MM.1S (cell line): ENCODE measurements around the gene PGS1.

Experiments
- DNase-seq: peaks from one replicate; pipeline ENCODE4 v3.0.0-alpha.2; 2015
- H2AFZ ChIP-seq: fragments of 300-600 bp; sonication (generic); 2 replicates; pipeline ENCODE4 v1.6.0; 2016; ENCODE audit warnings: antibody characterized with exemption, low read length
- H3F3A ChIP-seq: fragments of 300-600 bp; sonication (generic); 2 replicates; pipeline ENCODE4 v1.6.1; 2016; ENCODE audit warnings: mild to moderate bottlenecking, antibody characterized with exemption, low read length, moderate library complexity, mixed read lengths; ENCODE audit not compliant: insufficient read depth
- H3K27ac ChIP-seq: fragments of 300-600 bp; sonication (generic); 2 replicates; pipeline ENCODE4 v1.5.1; 2016; ENCODE audit warnings: mild to moderate bottlenecking, low read length
- H3K27me3 ChIP-seq: fragments of 300-600 bp; sonication (generic); replicated peaks from 2 replicates; pipeline ENCODE4 v1.6.0; 2016; ENCODE audit warnings: low read length; ENCODE audit not compliant: insufficient read depth
- H3K36me3 ChIP-seq: fragments of 300-600 bp; sonication (generic); replicated peaks from 2 replicates; pipeline ENCODE4 v1.6.1; 2016; ENCODE audit warnings: mild to moderate bottlenecking, low read length, mixed read lengths; ENCODE audit not compliant: insufficient read depth
- H3K4me1 ChIP-seq: fragments of 300-600 bp; sonication (generic); 2 replicates; pipeline ENCODE4 v1.6.1; 2016; ENCODE audit warnings: low read length, mixed read lengths
- H3K4me2 ChIP-seq: fragments of 300-600 bp; sonication (generic); 2 replicates; pipeline ENCODE4 v1.6.0; 2016; ENCODE audit warnings: low read depth, low read length
- H3K4me3 ChIP-seq: fragments of 300-600 bp; sonication (generic); 2 replicates; pipeline ENCODE4 v1.5.1; 2016; ENCODE audit warnings: low read length, mixed read lengths
- H3K79me2 ChIP-seq: fragments of 300-600 bp; sonication (generic); 2 replicates; pipeline ENCODE4 v1.6.1; 2016; ENCODE audit warnings: mixed run types, low read length, mixed read lengths
- H3K9ac ChIP-seq: fragments of 300-600 bp; sonication (generic); 2 replicates; pipeline ENCODE4 v1.6.1; 2016; ENCODE audit warnings: low read length, mixed read lengths
- H3K9me2 ChIP-seq: fragments of 300-600 bp; sonication (generic); replicated peaks from 2 replicates; pipeline ENCODE4 v1.6.1; 2016; ENCODE audit warnings: mild to moderate bottlenecking, low read length, mixed read lengths; ENCODE audit not compliant: insufficient read depth
- H3K9me3 ChIP-seq: fragments of 300-600 bp; sonication (generic); replicated peaks from 2 replicates; pipeline ENCODE4 v1.6.1; 2016; ENCODE audit warnings: mild to moderate bottlenecking, low read length, mixed read lengths; ENCODE audit not compliant: insufficient read depth
- H4K20me1 ChIP-seq: fragments of 300-600 bp; sonication (generic); 2 replicates; pipeline ENCODE4 v1.6.1; 2016; ENCODE audit warnings: mild to moderate bottlenecking, low read length, moderate library complexity, mixed read lengths; ENCODE audit not compliant: insufficient read depth
- CTCF ChIP-seq: fragments of 300-600 bp; sonication (generic); IDR thresholded peaks from 2 replicates; pipeline ENCODE4 v1.5.1; 2016; ENCODE audit warnings: antibody characterized with exemption, low read length, mixed read lengths
- EZH2 ChIP-seq: fragments of 300-600 bp; sonication (generic); optimal IDR thresholded peaks from 2 replicates; pipeline ENCODE3; 2017; ENCODE audit warnings: low read depth, mild to moderate bottlenecking, antibody characterized with exemption, low read length, mixed read lengths
- EZH2phosphoT487 ChIP-seq: fragments of 300-600 bp; sonication (generic); IDR thresholded peaks from 2 replicates; pipeline ENCODE4 v1.6.1; 2018; ENCODE audit warnings: antibody characterized with exemption, low read length

The PGS1 gene

GRCh38 chr17:78422872-78423588, 44.6 kb downstream of the PGS1 start:
- H2AFZ ChIP-seq, result no peak overlapping the region
- no peaks in the 10 kb centered on the region for H3K36me3 ChIP-seq
- H3K27ac ChIP-seq, result no peak overlapping the region
- H3K4me2 ChIP-seq, result no peak overlapping the region
- H3K9me3 ChIP-seq, result no peaks in the 10 kb centered on the region
- no peaks in the 10 kb centered on the region for H3K4me1 ChIP-seq
- no peak overlapping the region for H3K9ac ChIP-seq
- TF ChIP-seq EZH2 (no peak), CTCF (no peak), EZH2phosphoT487 (no peak)
- H3K27me3 ChIP-seq, result no peaks in the 10 kb centered on the region
- no peaks in the 10 kb centered on the region for H3K9me2 ChIP-seq
- no peaks in the 10 kb centered on the region for H4K20me1 ChIP-seq
- DNase-seq, result no peak
- H3K79me2 ChIP-seq, result no peaks in the 10 kb centered on the region
- H3K4me3 ChIP-seq, result no peak overlapping the region
- no peaks in the 10 kb centered on the region for H3F3A ChIP-seq

DNA sequence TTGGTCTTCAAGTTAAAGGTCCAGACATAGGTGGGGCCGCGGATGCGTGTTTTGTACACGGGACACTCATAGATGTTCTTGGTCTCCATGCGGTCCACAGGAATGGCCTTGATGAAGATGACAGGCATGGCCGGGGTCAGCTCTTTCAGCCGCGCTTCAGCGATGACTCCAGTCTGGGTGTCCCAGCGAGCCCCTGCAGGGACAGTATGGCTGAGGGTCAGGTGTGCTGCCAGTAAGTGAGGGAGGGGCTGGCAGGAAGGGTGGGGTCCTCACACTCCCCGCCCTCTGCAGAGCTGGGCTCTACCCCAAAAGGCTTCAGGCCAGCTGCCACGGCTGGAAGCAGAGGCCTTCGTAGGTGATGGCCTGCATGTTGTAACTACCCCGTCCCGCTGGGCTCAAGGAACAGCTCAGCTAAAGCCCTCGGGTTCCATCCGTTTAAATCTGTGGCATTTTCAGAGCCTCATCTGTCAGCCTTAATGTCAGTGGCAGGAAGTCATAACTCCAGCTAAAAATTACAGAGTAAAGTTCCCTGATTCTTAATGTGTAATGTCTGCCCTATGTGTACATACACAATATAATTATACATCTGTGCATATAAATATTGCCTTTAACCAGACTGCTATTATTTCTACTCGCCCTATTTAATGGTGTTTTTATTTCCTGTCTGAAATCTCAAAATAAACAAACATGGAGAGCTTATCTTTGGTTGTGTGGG, 45.7 kb downstream of the PGS1 start:
- Histone ChIP-seq H3K4me1 (no peaks in the 10 kb centered on the region), H3K4me2 (no peak overlapping the region), H3K9me3 (no peaks in the 10 kb centered on the region), H2AFZ (no peak overlapping the region), H3K9me2 (no peaks in the 10 kb centered on the region), H3K79me2 (no peaks in the 10 kb centered on the region), H3K4me3 (no peak overlapping the region), H3K27me3 (no peaks in the 10 kb centered on the region), H3K36me3 (no peaks in the 10 kb centered on the region), H3F3A (no peaks in the 10 kb centered on the region), H3K9ac (no peak overlapping the region), H4K20me1 (no peaks in the 10 kb centered on the region), H3K27ac (no peak overlapping the region)
- DNase-seq, result no peak
- TF ChIP-seq CTCF (no peak), EZH2phosphoT487 (no peak), EZH2 (no peak)

- Histone ChIP-seq H3K9me2 (no peaks in the 10 kb centered on the region), H3K36me3 (no peaks in the 10 kb centered on the region), H3K79me2 (no peaks in the 10 kb centered on the region), H4K20me1 (no peaks in the 10 kb centered on the region), H3K9ac (no peak overlapping the region), H3K4me3 (no peak overlapping the region), H2AFZ (no peak overlapping the region), H3K9me3 (no peaks in the 10 kb centered on the region), H3K4me2 (no peak overlapping the region), H3K27me3 (no peaks in the 10 kb centered on the region), H3F3A (no peaks in the 10 kb centered on the region), H3K4me1 (no peaks in the 10 kb centered on the region), H3K27ac (no peak overlapping the region)
- no peak for DNase-seq
- TF ChIP-seq CTCF (no peak), EZH2phosphoT487 (no peak), EZH2 (no peak)
Measured at GRCh38 chr17:78425429-78425828, 47.0 kb downstream of the PGS1 start.
